ENCODE measurements around the gene RYK. TPM values are rescaled to one million over a fixed set of nuclear protein-coding genes. Genes with fewer than 3 reads are reported as not detected.

RYK gene
- total RNA-seq, 1 experiment from 2014 or later = 93.7 TPM

GRCh38 chr3:134163096-134163495, 87.6 kb downstream of the RYK start:
- POLR2A ChIA-PET (ENCODE audit: unreplicated experiment) = no interaction called here
- Histone ChIP-seq H3K27me3 (ENCODE audit: insufficient read depth, low read depth) (no peaks in the 10 kb centered on the region), H3K4me1 (replicated peaks; ENCODE audit: insufficient read depth) (no peaks in the 10 kb centered on the region), H3F3A (ENCODE audit: insufficient read depth, low read depth) (no peaks in the 10 kb centered on the region; the same call in 1 of the 2 replicates), H3K9me2 (ENCODE audit: insufficient read depth) (no peaks in the 10 kb centered on the region), H4K20me1 (ENCODE audit: insufficient read depth) (peaks cover 4% of the 10 kb centered on the region), H3K4me2 (no peak overlapping the region), H2AFZ (no peak overlapping the region), H3K27ac (no peak overlapping the region), H3K4me3 (no peak overlapping the region), H3K79me2 (ENCODE audit: low read depth) (no peaks in the 10 kb centered on the region), H3K36me3 (ENCODE audit: low read depth) (peaks cover 11% of the 10 kb centered on the region), H3K9me3 (ENCODE audit: insufficient read depth, low read depth) (no peaks in the 10 kb centered on the region)
- CTCF ChIA-PET = no interaction called here
- no TSS peak for BruUV-seq (replicated peaks)
- no peak for DNase-seq
- intact Hi-C loops (cut with micrococcal nuclease; ENCODE audit: unreplicated experiment) = no loop called here
- TF ChIP-seq CTCF (conservative IDR thresholded peaks at IDR 0.05) = no peak

- H2AFZ ChIP-seq = no peak overlapping the region
- H3K27me3 ChIP-seq (ENCODE audit: insufficient read depth, low read depth) = no peaks in the 10 kb centered on the region
- intact Hi-C loops (cut with micrococcal nuclease; ENCODE audit: unreplicated experiment) = no loop called here
- TF ChIP-seq EZH2 (IDR thresholded peaks at IDR 0.05; ENCODE audit: low read depth) = no peak
- no peak for TF ChIP-seq CTCF (conservative IDR thresholded peaks at IDR 0.05)
- no peak overlapping the region for H3K27ac ChIP-seq
- no peaks in the 10 kb centered on the region; the same call in 1 of the 2 replicates for H3F3A ChIP-seq (ENCODE audit: insufficient read depth, low read depth)
- H3K79me2 ChIP-seq (ENCODE audit: low read depth) = no peaks in the 10 kb centered on the region
- no peak overlapping the region for H3K4me2 ChIP-seq
- H4K20me1 ChIP-seq (ENCODE audit: insufficient read depth) = peaks cover 4% of the 10 kb centered on the region
- H3K4me1 ChIP-seq (replicated peaks; ENCODE audit: insufficient read depth) = no peaks in the 10 kb centered on the region
- no peak overlapping the region for H3K4me3 ChIP-seq
- BruUV-seq (replicated peaks) = no TSS peak
- no peak for DNase-seq
- no peaks in the 10 kb centered on the region for H3K9me2 ChIP-seq (ENCODE audit: insufficient read depth)
- POLR2A ChIA-PET (ENCODE audit: unreplicated experiment) = no interaction called here
- no peaks in the 10 kb centered on the region for H3K9me3 ChIP-seq (ENCODE audit: insufficient read depth, low read depth)
- CTCF ChIA-PET = no interaction called here
- peaks cover 14% of the 10 kb centered on the region for H3K36me3 ChIP-seq (ENCODE audit: low read depth)
These were observed 88.6 kb downstream of the RYK start for GRCh38 chr3:134161898-134162615.

GRCh38 chr3:134155446-134155845, 95.2 kb downstream of the RYK start:
- Histone ChIP-seq H3K4me1 (replicated peaks; ENCODE audit: insufficient read depth) (no peaks in the 10 kb centered on the region), H3K27me3 (ENCODE audit: insufficient read depth, low read depth) (no peaks in the 10 kb centered on the region), H3K4me3 (no peak overlapping the region), H3K27ac (no peak overlapping the region), H2AFZ (no peak overlapping the region), H3K4me2 (no peak overlapping the region), H3K36me3 (ENCODE audit: low read depth) (peaks cover 30% of the 10 kb centered on the region), H4K20me1 (ENCODE audit: insufficient read depth) (no peaks in the 10 kb centered on the region), H3F3A (ENCODE audit: insufficient read depth, low read depth) (no peaks in the 10 kb centered on the region), H3K9me3 (ENCODE audit: insufficient read depth, low read depth) (no peaks in the 10 kb centered on the region), H3K9me2 (ENCODE audit: insufficient read depth) (no peaks in the 10 kb centered on the region), H3K79me2 (ENCODE audit: low read depth) (no peaks in the 10 kb centered on the region)
- intact Hi-C loops (cut with micrococcal nuclease; ENCODE audit: unreplicated experiment) = loop anchor here (5.0 kb wide), 1 partner anchor 218 kb away; no protein-coding TSS in a partner anchor
- CTCF ChIA-PET = no interaction called here
- TF ChIP-seq CTCF (conservative IDR thresholded peaks at IDR 0.05) = no peak
- TF ChIP-seq EZH2 (IDR thresholded peaks at IDR 0.05; ENCODE audit: low read depth) = no peak
- no peak for DNase-seq
- POLR2A ChIA-PET (ENCODE audit: unreplicated experiment) = no interaction called here
- BruUV-seq (replicated peaks) = no TSS peak
